GM12878 (cell line): ENCODE measurements around the gene S1PR1. TPM values are rescaled to one million over a fixed set of nuclear protein-coding genes. Genes with fewer than 3 reads are reported as not detected.

Experiments used
- ATAC-seq: fragments of 200-7000 bp; cut with Tn5 transposase; 3 replicates; pipeline ENCODE4 v1.9.1; 2020; ENCODE audit warnings: mild to moderate bottlenecking, moderate library complexity
- BruUV-seq: library from RNA; stranded (reverse); fragments of 400-500 nt; replicated peaks from 2 replicates; lab custom pipeline; 2021; lab: Mats Ljungman, UMichigan
- CTCF ChIA-PET: fragments of 300-600 bp; sonication (Branson Sonifier 250); formaldehyde crosslinking; extraction: SDS; loops from one replicate; lab custom pipeline; 2021; ENCODE audit warnings: inconsistent platforms; lab: Yijun Ruan, JAX
- POLR2A ChIA-PET: fragments of 350-600 bp; formaldehyde crosslinking; extraction: SDS; loops from one replicate; lab custom pipeline; 2021; ENCODE audit warnings: inconsistent platforms; lab: Charles Lee
- RAD21 ChIA-PET: fragments of 300-600 bp; sonication (Branson Sonifier 250); formaldehyde crosslinking; loops from one replicate; lab custom pipeline; 2023; ENCODE audit warnings: antibody characterized with exemption; ENCODE audit not compliant: unreplicated experiment; lab: Charles Lee
- SMC1A ChIA-PET: fragments of 300-600 bp; sonication (Branson Sonifier 250); formaldehyde crosslinking; loops from one replicate; lab custom pipeline; 2023; ENCODE audit not compliant: unreplicated experiment, uncharacterized antibody; lab: Charles Lee
- DNase-seq: peaks from one replicate; pipeline ENCODE4 v3.0.0-alpha.2; 2011; ENCODE audit warnings: low read depth, low spot score
- FAIRE-seq: peaks from 3 replicates; lab custom pipeline; 2011; peaks lifted over from hg19 to GRCh38; lab: Jason Lieb, UNC
- H2AFZ ChIP-seq: 2 replicates; pipeline ENCODE4 v1.6.0; 2011; ENCODE audit warnings: low read depth, low read length, control low read depth; ENCODE audit not compliant: control insufficient read depth
- H3K27ac ChIP-seq: 2 replicates; pipeline ENCODE4 v1.5.1; 2011; ENCODE audit warnings: control low read depth; ENCODE audit not compliant: control insufficient read depth, insufficient read depth
- H3K27me3 ChIP-seq, 2 experiments: replicated peaks in 1 of 2; 2 replicates each; pipeline versions ENCODE4 v1.6.0 to v1.6.1; 2011; ENCODE audit warnings: low read length in 1 of 2; ENCODE audit not compliant: control insufficient read depth in 2 of 2, insufficient read depth in 2 of 2
- H3K36me3 ChIP-seq, 2 experiments: 2 replicates each; pipeline ENCODE4 v1.5.1; 2011; ENCODE audit warnings: low read length in 1 of 2; ENCODE audit not compliant: control insufficient read depth in 2 of 2, insufficient read depth in 2 of 2
- H3K4me1 ChIP-seq: 2 replicates; pipeline ENCODE4 v1.6.1; 2011; ENCODE audit warnings: mild to moderate bottlenecking, low read length, moderate library complexity, mixed read lengths; ENCODE audit not compliant: control insufficient read depth, insufficient read depth
- H3K4me2 ChIP-seq: 2 replicates; pipeline ENCODE4 v1.6.0; 2011; ENCODE audit warnings: control low read depth; ENCODE audit not compliant: control insufficient read depth, insufficient read depth
- H3K4me3 ChIP-seq: fragments of 200-600 bp; sonication (generic); 2 replicates; pipeline ENCODE4 v1.5.1; 2016
- H3K79me2 ChIP-seq: 2 replicates; pipeline ENCODE4 v1.6.0; 2011; ENCODE audit warnings: low read length; ENCODE audit not compliant: control insufficient read depth, insufficient read depth
- H3K9ac ChIP-seq: 2 replicates; pipeline ENCODE4 v1.8.0; 2011; ENCODE audit warnings: low read length, control low read depth, mixed read lengths; ENCODE audit not compliant: control insufficient read depth, insufficient read depth
- H3K9me3 ChIP-seq: replicated peaks from 3 replicates; pipeline ENCODE4 v1.5.1; 2011; ENCODE audit warnings: mild to moderate bottlenecking, low read length; ENCODE audit not compliant: control insufficient read depth, insufficient read depth
- H4K20me1 ChIP-seq: 2 replicates; pipeline ENCODE4 v1.6.0; 2011; ENCODE audit not compliant: control insufficient read depth, insufficient read depth
- BRCA1 ChIP-seq: IDR thresholded peaks from 2 replicates; pipeline ENCODE4 v1.6.1; 2011; ENCODE audit warnings: low read depth, low read length, improper control_type of control experiment
- CHD4 ChIP-seq: fragments of 200-600 bp; sonication (generic); IDR thresholded peaks from 2 replicates; pipeline ENCODE4 v1.6.1; 2016; ENCODE audit warnings: mild to moderate bottlenecking
- DPF2 ChIP-seq: fragments of 450-650 bp; IDR thresholded peaks from 2 replicates; pipeline ENCODE4 v1.6.1; 2017; ENCODE audit warnings: mild to moderate bottlenecking
- ETV6 ChIP-seq, 2 experiments: fragments of 450-650 bp in 1 of 2; IDR thresholded peaks in 1 of 2; conservative IDR thresholded peaks in 1 of 2; 2 replicates each; pipeline ENCODE4 v1.6.1; 2014; ENCODE audit warnings: antibody characterized with exemption in 1 of 2, borderline replicate concordance in 1 of 2, low read depth in 1 of 2, mild to moderate bottlenecking in 1 of 2, moderate library complexity in 1 of 2
- FOS ChIP-seq: IDR thresholded peaks from 3 replicates; pipeline ENCODE4 v1.6.1; 2011; ENCODE audit warnings: borderline replicate concordance; ENCODE audit not compliant: insufficient read length; ENCODE audit errors: extremely low read depth
- IKZF2 ChIP-seq, 2 experiments: fragments of 450-650 bp; IDR thresholded peaks; 2 replicates each; pipeline ENCODE4 v1.6.1; 2017; ENCODE audit warnings: mild to moderate bottlenecking in 2 of 2, moderate library complexity in 2 of 2
- MTA2 ChIP-seq: fragments of 450-650 bp; IDR thresholded peaks from 2 replicates; pipeline ENCODE4 v1.6.1; 2016; ENCODE audit warnings: low read depth, mild to moderate bottlenecking, moderate library complexity
- NR2C2 ChIP-seq: IDR thresholded peaks from 2 replicates; pipeline ENCODE4 v1.6.1; 2011; ENCODE audit warnings: borderline replicate concordance, low read depth; ENCODE audit not compliant: control insufficient read depth, insufficient read length
- NR2F1 ChIP-seq: fragments of 450-650 bp; conservative IDR thresholded peaks from 2 replicates; pipeline ENCODE4 v1.6.1; 2017; ENCODE audit warnings: mild to moderate bottlenecking
- RB1 ChIP-seq: fragments of 450-650 bp; formaldehyde crosslinking; IDR thresholded peaks from 2 replicates; pipeline ENCODE4 v1.6.1; 2017; ENCODE audit warnings: mild to moderate bottlenecking, borderline replicate concordance
- SRF ChIP-seq, 2 experiments: IDR thresholded peaks; 2 replicates each; pipeline ENCODE4 v1.6.1; 2011; ENCODE audit warnings: low read depth in 2 of 2, low read length in 2 of 2, mild to moderate bottlenecking in 1 of 2, moderate library complexity in 1 of 2
- TBL1XR1 ChIP-seq: IDR thresholded peaks from 2 replicates; pipeline ENCODE4 v1.6.1; 2012; ENCODE audit warnings: low read depth, low read length, improper control_type of control experiment
- YBX1 ChIP-seq: fragments of 450-650 bp; IDR thresholded peaks from 2 replicates; pipeline ENCODE4 v1.6.1; 2016; ENCODE audit warnings: antibody characterized with exemption
- ZNF217 ChIP-seq: fragments of 450-650 bp; IDR thresholded peaks from 2 replicates; pipeline ENCODE4 v1.6.1; 2017; ENCODE audit warnings: antibody characterized with exemption, mild to moderate bottlenecking
- ZNF622 ChIP-seq: fragments of 450-650 bp; IDR thresholded peaks from 2 replicates; pipeline ENCODE4 v1.6.1; 2017; ENCODE audit warnings: mild to moderate bottlenecking, inconsistent platforms
- WGBS: methylation state at CpG from one replicate; pipeline ENCODE4 v1.1.6; 2016; ENCODE audit warnings: low lambda C conversion rate; ENCODE audit not compliant: insufficient replicate concordance, insufficient coverage; ENCODE audit errors: missing lambda C conversion rate; 5-methylcytosine and 5-hydroxymethylcytosine counted together
- in situ Hi-C: fragments of 300-500 bp; cut with MboI; formaldehyde crosslinking; loops from 9 replicates; pipeline ENCODE4 v1.14.3; 2018; ENCODE audit warnings: mixed read lengths
- intact Hi-C: fragments of 100-400 bp; cut with micrococcal nuclease; formaldehyde crosslinking; loops from one replicate; pipeline ENCODE4 v1.14.2; 2022; ENCODE audit not compliant: unreplicated experiment
- polyA plus RNA-seq, 11 experiments: library from polyadenylated mRNA; depleted of rRNA in 4 of 11; unstranded in 6 of 11; stranded (reverse) in 5 of 11; fragments of >200 nt; fragmentation: Nextera tagmentation in 4 of 11; fragmentation: Illumina TruSeq in 1 of 11; extraction: Ambion mirVana in 4 of 11; extraction: Trizol in 1 of 11; gene quantifications; 1 replicate in 1 of 11; 2 replicates in 10 of 11; pipeline versions ENCODE4 v1.2.1 to v1.2.3, GENCODE V29; 2011 to 2016; ENCODE audit warnings: inconsistent platforms in 2 of 11, missing spikeins in 2 of 11, low read depth in 1 of 11
- total RNA-seq, 4 experiments: library from RNA; depleted of rRNA in 3 of 4; stranded (reverse); fragments of >200 nt in 3 of 4; fragmentation: Illumina TruSeq in 1 of 4; extraction: Trizol in 1 of 4; gene quantifications; 2 replicates each; pipeline versions ENCODE4 v1.2.1 to v1.2.3, GENCODE V29; 2013 to 2021
- TF ChIP-seq, protein P1 (sequence below): fragments of 150-350 bp; IDR thresholded peaks from 2 replicates; pipeline ENCODE4 v1.6.1; 2014; ENCODE audit warnings: mild to moderate bottlenecking, low read depth, low read length
- TF ChIP-seq, protein P2 (sequence below): fragments of 450-650 bp; IDR thresholded peaks from 2 replicates; pipeline ENCODE4 v1.6.1; 2016; ENCODE audit warnings: mild to moderate bottlenecking
- TF ChIP-seq, protein P3 (sequence below): fragments of 150-350 bp; IDR thresholded peaks from 2 replicates; pipeline ENCODE4 v1.6.1; 2016; ENCODE audit warnings: low read depth, low read length

Gene S1PR1
- total and polyA plus RNA-seq, 10 of the 15 experiments (the other 5 are each of a cell fraction or from before 2014, with no cell fraction given): 3.8 to 59.4 (median 30.7) TPM

DNA sequence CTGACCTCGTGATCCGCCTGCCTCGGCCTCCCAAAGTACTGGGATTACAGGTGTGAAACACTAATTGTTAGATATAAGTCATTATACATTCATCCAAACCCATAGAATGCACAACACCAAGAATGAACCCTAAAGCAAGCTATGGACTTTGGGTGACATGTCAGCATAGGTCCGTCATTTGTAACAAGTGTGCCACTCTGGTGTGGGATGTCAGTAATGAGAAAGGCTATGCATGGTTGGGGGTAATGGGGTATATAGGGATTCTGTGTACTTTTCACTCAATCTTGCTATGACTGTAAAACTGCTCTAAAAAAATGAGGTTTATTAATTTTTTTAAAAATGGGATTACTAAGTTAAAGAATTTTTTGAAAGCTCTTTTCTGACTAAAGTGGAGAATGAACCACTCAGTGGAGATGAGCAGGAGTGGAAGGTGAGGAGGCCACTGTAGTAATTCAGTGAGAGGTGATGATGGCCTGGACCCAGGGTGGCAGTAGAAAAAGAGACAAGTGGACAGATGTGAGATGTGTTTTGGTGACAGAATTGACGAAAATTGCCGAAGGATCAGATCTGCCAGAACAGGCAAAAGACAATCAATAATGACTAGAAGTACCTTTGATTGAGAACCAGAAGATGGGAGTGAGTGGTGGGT, 21.3 kb upstream of the S1PR1 start (continued):
- TF ChIP-seq, protein P1, sequence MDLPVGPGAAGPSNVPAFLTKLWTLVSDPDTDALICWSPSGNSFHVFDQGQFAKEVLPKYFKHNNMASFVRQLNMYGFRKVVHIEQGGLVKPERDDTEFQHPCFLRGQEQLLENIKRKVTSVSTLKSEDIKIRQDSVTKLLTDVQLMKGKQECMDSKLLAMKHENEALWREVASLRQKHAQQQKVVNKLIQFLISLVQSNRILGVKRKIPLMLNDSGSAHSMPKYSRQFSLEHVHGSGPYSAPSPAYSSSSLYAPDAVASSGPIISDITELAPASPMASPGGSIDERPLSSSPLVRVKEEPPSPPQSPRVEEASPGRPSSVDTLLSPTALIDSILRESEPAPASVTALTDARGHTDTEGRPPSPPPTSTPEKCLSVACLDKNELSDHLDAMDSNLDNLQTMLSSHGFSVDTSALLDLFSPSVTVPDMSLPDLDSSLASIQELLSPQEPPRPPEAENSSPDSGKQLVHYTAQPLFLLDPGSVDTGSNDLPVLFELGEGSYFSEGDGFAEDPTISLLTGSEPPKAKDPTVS: no peak

DNA sequence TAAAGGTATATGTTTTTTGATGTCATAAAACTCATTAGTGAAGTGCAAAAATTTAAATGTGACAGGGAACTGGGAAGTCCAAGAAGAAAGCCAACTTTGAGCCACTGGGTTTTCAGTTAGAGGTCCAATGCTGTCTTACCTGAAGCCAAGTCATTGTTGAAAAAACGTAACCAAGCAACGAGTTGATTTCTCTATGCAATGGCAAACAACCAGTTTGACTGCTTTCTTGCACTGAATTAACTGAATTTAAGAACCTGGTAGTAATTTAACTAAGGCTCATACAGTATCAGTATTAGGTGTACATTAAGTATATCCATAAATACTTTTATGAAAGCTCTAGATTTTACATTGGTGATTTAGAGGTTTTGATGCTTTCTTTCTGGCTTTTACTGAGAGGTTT, 20.2 kb upstream of the S1PR1 start:
- RAD21 ChIA-PET: no interaction called here
- Histone ChIP-seq H4K20me1 (no peaks in the 10 kb centered on the region), H3K4me1 (peaks cover 5% of the 10 kb centered on the region; the same call in 1 of the 2 replicates), H3K79me2 (no peaks in the 10 kb centered on the region), H3K27me3 (no peaks in the 10 kb centered on the region), H3K9ac (no peak overlapping the region), H3K4me2 (no peak overlapping the region), H3K27ac (no peak overlapping the region), H3K9me3 (no peaks in the 10 kb centered on the region; the same call in 2 of the 3 replicates), H3K4me3 (no peak overlapping the region), H2AFZ (no peak overlapping the region), H3K36me3 (no peaks in the 10 kb centered on the region)
- POLR2A ChIA-PET: interaction anchor here (0.5 kb wide), 1 partner anchor 9 kb away, joined by 3 read pairs; no protein-coding TSS in a partner anchor
- intact Hi-C loops: no loop called here
- SMC1A ChIA-PET: no interaction called here
- ATAC-seq (peak; percentile 38), DNase-seq (no peak), FAIRE-seq (no peak)
- no TSS peak for BruUV-seq
- WGBS: 0% methylated on average over 2 of the region's 2 CpGs
- CTCF ChIA-PET: interaction anchor here (1.1 kb wide), 1 partner anchor 21 kb away, joined by 3 read pairs; no protein-coding TSS in a partner anchor
- in situ Hi-C loops: no loop called here
- TF ChIP-seq BRCA1 (no peak), DPF2 (no peak), ETV6 (conservative IDR thresholded peaks at IDR 0.05 in 1 of 2, IDR thresholded peaks at IDR 0.05 in 1 of 2; ENCODE audit: borderline replicate concordance in 1 of 2, low read depth in 1 of 2) (no peak), RB1 (no peak), FOS (no peak), ZNF622 (no peak), MTA2 (no peak), IKZF2 (IDR thresholded peaks at IDR 0.05) (no peak), NR2F1 (no peak), NR2C2 (no peak), ZNF217 (no peak), TBL1XR1 (no peak), CHD4 (no peak), YBX1 (no peak), SRF (IDR thresholded peaks at IDR 0.05; ENCODE audit: low read depth in 2 of 2, low read length in 2 of 2) (no peak)
- TF ChIP-seq, protein P2, sequence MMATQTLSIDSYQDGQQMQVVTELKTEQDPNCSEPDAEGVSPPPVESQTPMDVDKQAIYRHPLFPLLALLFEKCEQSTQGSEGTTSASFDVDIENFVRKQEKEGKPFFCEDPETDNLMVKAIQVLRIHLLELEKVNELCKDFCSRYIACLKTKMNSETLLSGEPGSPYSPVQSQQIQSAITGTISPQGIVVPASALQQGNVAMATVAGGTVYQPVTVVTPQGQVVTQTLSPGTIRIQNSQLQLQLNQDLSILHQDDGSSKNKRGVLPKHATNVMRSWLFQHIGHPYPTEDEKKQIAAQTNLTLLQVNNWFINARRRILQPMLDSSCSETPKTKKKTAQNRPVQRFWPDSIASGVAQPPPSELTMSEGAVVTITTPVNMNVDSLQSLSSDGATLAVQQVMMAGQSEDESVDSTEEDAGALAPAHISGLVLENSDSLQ: no peak
- TF ChIP-seq, protein P3, sequence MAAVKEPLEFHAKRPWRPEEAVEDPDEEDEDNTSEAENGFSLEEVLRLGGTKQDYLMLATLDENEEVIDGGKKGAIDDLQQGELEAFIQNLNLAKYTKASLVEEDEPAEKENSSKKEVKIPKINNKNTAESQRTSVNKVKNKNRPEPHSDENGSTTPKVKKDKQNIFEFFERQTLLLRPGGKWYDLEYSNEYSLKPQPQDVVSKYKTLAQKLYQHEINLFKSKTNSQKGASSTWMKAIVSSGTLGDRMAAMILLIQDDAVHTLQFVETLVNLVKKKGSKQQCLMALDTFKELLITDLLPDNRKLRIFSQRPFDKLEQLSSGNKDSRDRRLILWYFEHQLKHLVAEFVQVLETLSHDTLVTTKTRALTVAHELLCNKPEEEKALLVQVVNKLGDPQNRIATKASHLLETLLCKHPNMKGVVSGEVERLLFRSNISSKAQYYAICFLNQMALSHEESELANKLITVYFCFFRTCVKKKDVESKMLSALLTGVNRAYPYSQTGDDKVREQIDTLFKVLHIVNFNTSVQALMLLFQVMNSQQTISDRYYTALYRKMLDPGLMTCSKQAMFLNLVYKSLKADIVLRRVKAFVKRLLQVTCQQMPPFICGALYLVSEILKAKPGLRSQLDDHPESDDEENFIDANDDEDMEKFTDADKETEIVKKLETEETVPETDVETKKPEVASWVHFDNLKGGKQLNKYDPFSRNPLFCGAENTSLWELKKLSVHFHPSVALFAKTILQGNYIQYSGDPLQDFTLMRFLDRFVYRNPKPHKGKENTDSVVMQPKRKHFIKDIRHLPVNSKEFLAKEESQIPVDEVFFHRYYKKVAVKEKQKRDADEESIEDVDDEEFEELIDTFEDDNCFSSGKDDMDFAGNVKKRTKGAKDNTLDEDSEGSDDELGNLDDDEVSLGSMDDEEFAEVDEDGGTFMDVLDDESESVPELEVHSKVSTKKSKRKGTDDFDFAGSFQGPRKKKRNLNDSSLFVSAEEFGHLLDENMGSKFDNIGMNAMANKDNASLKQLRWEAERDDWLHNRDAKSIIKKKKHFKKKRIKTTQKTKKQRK: no peak
